SK-N-SH treated with all-trans-retinoic acid at 6 μM for 48 hours (cell line): ENCODE results near the gene NCOA4.

Experiments used
- RARB ChIP-seq: fragments of 250-450 bp; sonication (Bioruptor Pico); IDR thresholded peaks from 2 replicates; pipeline ENCODE4 v1.8.0; 2021; ENCODE audit warnings: mild to moderate bottlenecking, moderate library complexity
- ZC3H10 ChIP-seq: fragments of 250-450 bp; sonication (Bioruptor Pico); IDR thresholded peaks from 2 replicates; pipeline ENCODE4 v1.5.1; 2021; ENCODE audit warnings: mild to moderate bottlenecking, moderate library complexity
- ZFP3 ChIP-seq: fragments of 250-450 bp; sonication (Bioruptor Pico); IDR thresholded peaks from 2 replicates; pipeline ENCODE4 v1.5.0; 2020; ENCODE audit warnings: mild to moderate bottlenecking, moderate library complexity
- ZNF70 ChIP-seq: fragments of 450-650 bp; formaldehyde crosslinking; IDR thresholded peaks from 2 replicates; pipeline ENCODE4 v1.5.0; 2020; ENCODE audit warnings: mild to moderate bottlenecking, moderate library complexity
- TF ChIP-seq, protein P1 (sequence below): fragments of 250-450 bp; sonication (Bioruptor Pico); IDR thresholded peaks from 2 replicates; pipeline ENCODE4 v1.8.0; 2020; ENCODE audit warnings: mild to moderate bottlenecking, moderate library complexity, borderline replicate concordance

DNA sequence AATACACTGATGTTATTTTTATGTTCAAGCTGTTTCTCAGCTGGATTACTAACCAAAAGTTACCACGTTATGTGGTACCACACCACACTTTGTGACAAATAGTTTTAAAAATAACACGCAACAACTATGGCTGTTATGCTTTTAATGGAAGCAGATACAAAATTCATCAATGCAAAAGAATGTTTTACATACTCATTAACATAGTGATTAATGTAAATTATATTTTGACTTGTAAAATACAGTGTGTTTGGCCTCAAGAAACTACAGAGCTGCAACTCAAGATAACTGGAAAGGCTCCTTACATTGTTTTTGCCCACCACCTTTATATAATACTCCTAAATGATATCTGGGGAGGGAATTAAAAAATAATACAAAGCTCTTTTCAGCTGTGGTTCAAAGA is 25.5 kb downstream of the NCOA4 start:
- TF ChIP-seq RARB (CRISPR knock-in tag): no peak
- TF ChIP-seq ZC3H10: no peak
- TF ChIP-seq, protein P1, sequence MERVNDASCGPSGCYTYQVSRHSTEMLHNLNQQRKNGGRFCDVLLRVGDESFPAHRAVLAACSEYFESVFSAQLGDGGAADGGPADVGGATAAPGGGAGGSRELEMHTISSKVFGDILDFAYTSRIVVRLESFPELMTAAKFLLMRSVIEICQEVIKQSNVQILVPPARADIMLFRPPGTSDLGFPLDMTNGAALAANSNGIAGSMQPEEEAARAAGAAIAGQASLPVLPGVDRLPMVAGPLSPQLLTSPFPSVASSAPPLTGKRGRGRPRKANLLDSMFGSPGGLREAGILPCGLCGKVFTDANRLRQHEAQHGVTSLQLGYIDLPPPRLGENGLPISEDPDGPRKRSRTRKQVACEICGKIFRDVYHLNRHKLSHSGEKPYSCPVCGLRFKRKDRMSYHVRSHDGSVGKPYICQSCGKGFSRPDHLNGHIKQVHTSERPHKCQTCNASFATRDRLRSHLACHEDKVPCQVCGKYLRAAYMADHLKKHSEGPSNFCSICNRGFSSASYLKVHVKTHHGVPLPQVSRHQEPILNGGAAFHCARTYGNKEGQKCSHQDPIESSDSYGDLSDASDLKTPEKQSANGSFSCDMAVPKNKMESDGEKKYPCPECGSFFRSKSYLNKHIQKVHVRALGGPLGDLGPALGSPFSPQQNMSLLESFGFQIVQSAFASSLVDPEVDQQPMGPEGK (CRISPR knock-in tag): no peak
- TF ChIP-seq ZNF70 (CRISPR knock-in tag): no peak
- TF ChIP-seq ZFP3 (CRISPR knock-in tag): no peak
